GM21619 (cell line): ENCODE results near the gene PSD.
"Not testable (repeated sequence)": the region's sequence is repeated elsewhere in the genome, so short reads cannot be mapped to it uniquely, and the experiment has no call there.

Experiments
- ATAC-seq: cut with Tn5 transposase; IDR thresholded peaks from one replicate; pipeline ENCODE4 v1.9.1; 2021; ENCODE audit not compliant: unreplicated experiment

Gene PSD

GRCh38 chr10:102418622-102419268 is at the start of gene PSD:
PSD (minus strand) TSS chr10:102418785; CDS start chr10:102417038, 1,747 bp downstream.
- no peak for ATAC-seq

DNA sequence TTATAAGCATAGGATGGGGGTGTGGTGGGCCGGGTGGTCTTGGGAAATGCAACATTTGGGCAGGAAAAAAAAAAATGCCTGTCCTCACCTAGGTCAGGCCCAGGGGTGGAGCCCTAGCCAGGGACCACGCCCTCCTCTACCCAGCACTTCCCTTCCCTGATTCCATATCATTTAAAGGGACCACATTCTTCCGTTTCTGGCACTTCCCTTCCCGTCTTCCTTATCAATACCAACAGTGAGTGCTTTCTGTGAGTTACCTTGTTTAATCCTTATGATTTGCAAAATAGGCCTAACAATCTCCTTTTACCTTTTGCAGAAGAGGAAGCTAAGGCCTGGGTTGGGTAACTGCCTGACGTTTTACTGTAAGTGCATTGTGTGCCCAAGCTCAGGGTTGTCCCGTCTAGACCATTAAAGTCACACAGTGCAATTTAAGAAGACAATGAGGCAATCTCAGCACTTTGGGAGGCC is 49.4 kb upstream of the PSD start:
- ATAC-seq: no peak

DNA sequence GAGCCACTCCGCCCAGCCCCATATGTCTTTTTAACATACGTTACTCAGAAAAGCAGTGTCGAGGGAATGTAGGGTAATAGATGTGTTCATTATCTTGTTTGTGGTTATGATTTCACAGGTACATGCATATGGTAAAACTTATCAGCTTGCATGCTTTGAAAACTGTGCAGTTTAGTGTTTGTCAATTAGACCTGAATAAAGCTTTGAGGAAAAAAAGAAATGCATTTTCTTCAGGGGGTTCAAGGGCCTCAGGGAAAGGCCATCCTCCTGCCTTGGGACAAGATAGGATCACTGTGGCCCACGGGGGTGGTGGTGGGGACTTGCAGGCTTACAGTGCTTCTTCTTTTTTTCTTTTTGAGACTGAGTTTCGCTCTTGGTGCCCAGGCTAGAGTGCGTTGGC is 48.7 kb upstream of the PSD start:
- ATAC-seq: no peak

DNA sequence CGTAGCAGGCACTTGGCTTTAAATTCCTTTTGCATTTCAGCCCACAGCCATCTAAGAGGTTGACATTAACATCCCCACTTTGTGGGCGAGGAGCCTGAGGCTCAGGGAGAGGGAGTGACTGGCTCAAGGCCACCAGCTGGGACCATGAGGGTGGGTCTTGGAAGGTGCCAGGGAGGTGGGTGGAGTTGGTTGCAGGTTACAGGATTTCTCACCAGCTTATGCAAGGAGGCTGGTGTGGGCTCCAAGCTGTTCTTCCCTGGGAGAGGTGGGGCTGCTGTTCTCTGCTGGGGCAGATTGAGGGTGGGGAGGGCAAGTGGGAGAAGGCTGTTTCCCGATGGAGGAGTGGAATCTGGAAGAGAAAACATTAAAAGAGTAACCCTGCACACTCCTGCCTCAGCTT is 46.9 kb upstream of the PSD start:
- ATAC-seq: no peak

DNA sequence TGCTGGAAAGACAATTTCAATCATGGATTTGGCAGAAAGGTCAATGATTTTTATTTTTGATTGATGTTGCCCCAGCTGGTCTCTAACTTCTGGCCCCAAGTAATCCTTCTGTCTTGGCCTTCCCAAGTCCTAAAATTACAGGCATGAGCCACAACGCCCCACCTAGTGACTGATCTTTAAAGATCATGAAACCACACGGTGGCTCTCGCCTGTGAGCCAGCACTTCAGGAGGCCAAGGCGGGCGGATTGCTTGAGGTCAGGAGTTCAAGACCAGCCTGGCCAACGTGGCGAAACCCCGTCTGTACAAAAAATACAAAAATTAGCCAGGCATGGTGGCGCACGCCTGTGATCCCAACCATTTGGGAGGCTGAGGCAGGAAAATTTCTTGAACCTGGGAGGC is 45.4 kb upstream of the PSD start:
- ATAC-seq: no peak

- ATAC-seq: no peak
These were observed 44.0 kb upstream of the PSD start for GRCh38 chr10:102462512-102463054.

DNA sequence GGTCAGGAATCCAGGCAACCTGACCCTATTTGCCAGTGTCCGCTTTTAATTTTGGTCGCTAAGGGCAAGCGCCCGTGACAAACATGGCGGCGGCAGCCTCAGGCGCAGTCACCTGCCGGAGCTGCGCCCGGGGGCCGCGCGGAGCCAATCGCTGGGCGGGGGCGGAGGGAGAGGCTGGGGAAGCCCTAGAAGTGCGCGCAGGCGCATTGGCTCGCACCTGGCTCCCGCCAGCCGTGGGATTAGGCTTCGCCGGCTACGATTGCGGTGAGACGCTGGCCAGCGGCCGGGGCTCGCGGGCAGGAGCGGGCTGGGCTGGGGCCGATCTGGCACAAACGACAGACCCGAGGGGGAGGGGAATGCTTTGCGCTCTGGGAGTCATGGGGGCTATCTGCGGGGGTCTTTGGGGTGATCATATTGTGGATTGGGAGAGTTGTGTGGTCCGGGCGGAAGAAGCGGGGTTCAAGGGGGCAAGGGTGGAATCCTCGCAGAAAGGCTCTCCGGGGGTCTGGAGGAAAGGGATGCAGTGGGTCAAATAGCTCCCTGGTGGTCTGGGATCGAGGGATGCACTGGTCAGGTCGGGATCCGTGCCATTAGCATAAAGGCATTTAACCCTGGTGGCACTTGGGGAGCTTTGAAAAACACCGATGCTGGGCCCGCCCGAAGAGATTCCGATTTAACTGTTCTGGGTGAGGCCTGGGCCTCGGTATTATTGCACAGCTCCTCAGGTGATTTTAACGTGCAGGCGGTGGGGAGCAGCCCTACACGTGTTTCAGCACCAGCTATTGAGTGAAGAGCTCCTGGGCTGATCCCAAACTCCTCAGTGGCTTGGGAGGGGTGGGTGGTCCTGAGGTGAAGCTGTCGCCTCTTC is 42.8 kb upstream of the PSD start:
- ATAC-seq: peak; percentile 89

DNA sequence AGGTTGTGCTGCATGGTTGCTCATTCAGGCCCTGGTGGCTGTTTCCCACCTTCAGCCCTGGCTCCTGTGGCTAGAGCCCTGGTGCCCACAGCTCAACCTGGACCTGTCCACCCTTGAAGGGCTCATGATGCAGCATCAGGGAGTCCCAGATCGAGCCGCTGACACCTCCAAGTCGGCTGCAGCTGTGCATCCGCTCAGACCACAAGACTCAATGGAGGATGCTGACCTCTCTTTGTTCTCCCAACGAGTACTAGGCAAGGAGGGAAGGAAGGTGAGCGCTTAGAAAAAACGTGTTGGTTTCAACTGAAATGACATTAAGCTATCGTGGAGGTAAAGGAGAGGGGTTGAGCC is 42.2 kb upstream of the PSD start:
- ATAC-seq: peak; percentile 31

- ATAC-seq: no peak
These were observed 40.1 kb upstream of the PSD start for GRCh38 chr10:102458656-102459055.

DNA sequence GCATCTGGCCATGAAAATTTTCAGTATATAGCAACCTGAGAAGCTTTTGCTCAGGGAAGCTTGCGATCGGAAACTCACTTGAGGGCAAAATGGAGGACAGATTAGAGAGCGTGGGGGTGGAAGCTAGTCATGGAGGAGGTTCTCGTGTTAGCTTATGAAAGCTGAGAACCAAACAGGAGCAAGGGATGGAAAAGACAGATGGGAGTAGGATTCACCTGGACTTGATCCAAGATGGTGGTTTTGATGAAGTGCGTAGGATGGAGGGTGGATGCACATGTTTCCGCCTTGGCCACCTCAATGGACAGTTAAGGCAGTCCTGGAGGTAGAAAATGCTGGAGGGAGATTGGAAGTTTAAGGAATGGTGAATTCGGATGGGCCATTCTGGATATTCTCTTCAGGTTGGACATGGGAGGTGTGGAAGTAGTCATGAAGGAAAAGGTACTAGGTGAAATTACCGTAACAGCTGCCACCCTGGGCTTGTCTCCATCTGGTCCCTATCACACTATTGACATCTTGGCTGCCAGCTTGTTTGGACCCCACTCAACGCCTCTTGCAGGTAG is 39.1 kb upstream of the PSD start:
- ATAC-seq: no peak

GRCh38 chr10:102455893-102456471 is 37.4 kb upstream of the PSD start:
- no peak for ATAC-seq

DNA sequence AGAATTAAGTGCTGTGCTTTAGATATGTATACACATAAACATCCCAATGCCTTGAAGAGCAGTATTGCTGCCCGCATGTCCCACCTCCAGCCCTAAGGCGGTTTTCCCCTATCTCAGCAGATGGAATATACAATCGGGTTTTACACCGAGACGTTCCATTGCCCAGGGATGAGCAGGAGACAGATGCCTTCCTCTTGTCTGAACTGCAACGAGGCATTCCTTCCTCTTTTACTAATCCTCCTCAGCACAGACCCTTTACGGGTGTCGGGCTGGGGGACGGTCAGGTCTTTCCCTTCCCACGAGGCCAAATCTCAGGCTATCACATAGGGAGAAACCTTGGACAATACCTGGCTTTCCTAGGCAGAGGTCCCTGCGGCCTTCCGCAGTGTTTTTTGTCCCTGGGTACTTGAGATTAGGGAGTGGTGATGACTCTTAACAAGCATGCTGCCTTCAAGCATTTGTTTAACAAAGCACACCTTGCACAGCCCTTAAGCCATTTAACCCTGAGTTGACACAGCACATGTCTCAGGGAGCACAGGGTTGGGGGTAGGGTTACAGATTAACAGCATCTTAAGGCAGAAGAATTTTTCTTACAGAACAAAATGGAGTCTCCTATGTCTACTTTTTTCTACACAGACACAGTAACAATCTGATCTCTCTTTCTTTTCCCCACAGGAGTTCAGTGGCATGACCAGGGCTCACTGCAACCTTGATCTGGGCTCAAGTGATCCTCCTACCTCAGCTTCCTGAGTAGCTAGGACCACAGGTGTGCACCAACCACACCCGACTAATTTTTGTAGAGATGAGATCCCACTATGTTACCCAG is 36.3 kb upstream of the PSD start:
- ATAC-seq: not testable (repeated sequence)

GRCh38 chr10:102453502-102453901 is 34.9 kb upstream of the PSD start:
- ATAC-seq: no peak

GRCh38 chr10:102452672-102453340 is 34.2 kb upstream of the PSD start:
- ATAC-seq: no peak

DNA sequence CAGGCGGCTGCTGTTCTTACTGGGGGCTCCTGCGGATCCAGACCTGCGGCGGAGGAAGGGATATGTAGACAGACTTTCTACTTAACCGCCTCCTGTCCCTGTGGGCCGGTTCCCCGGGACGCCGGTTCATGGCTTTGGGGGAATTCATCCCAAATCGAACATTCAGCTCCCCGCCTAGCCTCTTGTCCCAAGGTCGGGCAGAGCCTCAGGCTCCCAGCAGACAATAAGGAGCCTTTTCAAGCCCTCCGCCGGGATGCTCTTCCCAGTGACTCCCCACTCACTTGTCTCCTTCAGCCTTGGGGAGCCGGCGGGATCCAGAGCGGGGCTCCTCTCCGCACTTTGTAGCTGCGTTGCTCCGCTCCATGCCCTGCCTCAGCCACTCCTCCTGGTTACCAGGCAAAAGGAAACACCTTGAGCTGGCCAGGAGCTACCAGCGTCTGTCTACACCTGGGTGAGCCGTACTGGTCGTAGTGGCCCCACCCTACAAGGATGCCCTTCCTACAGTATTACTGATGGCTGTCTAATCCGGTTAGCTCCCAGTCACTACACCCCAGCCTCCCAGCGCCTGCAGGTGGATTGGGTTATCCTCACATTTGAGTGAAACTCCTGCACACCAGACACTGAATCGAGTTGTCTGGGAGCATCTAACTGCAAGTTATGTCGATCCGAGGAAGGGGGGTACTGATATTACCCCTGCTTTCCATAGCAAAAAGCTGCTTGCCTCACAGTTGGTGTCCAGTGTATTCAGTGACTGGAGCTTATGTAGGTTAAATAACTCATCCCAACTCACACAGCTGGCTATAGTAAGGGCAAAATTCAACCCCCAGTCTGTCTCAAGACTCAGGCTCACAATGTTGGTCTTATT is 32.8 kb upstream of the PSD start, which contains the start of gene C10orf95:
C10orf95 (minus strand) TSS at position 439 of the 865 bp plus-strand sequence. CDS start 450 bp downstream, outside the sequence.
- ATAC-seq: no peak

- peak; percentile 74 for ATAC-seq
These were observed 32.0 kb upstream of the PSD start for GRCh38 chr10:102450374-102451104.

GRCh38 chr10:102450124-102450373 is 31.5 kb upstream of the PSD start:
- peak; percentile 2 for ATAC-seq

DNA sequence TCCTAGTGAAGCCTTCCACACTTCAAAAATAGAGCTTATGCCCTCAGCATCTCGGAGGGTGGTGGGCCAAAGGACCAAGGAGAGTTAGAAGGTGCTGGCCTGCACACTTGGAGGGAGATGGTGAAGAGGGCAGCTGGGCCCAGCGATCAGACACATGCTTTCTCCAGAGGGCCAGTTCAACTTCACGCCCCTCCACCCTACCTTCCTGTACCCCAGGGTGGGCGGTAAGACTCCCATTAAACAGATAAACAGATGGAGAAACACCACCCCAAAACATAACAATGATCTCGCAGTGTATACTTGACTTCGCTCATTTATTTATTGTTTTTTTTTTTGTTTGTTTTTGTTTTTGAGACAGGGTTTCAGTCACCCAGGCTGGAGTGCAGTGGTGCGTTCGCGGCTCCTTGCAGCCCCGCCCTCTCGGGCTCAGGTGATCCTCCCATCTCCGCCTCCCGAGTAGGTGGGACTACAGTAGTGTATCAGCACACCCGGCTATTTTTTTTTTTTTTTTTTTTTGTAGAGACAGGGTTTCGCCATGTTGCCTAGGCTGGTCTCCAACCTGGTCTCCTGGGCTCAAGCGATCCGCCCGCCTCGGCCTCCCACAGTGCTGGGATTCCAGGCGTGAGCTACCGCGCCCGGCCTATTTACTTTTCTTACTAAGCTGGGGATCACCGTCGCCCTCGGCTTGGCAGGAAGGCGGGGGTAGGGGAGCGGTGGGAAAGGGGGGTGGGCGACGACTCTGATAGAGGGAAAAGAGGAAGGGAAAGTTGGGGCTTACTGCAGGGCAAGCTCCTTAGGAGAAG is 30.9 kb upstream of the PSD start:
- peak; percentile 49 for ATAC-seq
